ENCODE data around the gene MYO5B. TPM values are rescaled to one million over a fixed set of nuclear protein-coding genes. Genes with fewer than 3 reads are reported as not detected.

MYO5B gene
- total RNA-seq, 4 donors from 2014 or later, result 0.29 to 14.7 (median 1.2) TPM

DNA sequence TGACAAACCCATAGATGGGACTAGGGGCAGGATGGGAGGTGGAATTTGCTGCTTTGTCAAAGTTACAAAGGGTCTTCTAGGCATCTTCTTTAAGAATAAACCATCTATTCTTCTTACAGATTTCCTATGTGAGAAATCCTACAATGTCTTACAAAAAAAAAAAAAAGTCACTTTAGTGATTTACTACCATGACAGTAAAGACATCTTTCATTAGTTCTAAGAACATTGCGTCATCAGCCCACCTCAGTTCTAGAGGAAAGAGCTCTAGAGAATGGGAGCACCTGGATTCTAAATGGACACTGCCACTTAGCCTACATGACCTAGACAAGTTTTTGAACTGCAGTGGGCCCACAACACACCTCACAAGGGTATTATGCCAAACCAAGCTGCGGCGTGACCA is 172.0 kb downstream of the MYO5B start:
- TF ChIP-seq, protein P1, sequence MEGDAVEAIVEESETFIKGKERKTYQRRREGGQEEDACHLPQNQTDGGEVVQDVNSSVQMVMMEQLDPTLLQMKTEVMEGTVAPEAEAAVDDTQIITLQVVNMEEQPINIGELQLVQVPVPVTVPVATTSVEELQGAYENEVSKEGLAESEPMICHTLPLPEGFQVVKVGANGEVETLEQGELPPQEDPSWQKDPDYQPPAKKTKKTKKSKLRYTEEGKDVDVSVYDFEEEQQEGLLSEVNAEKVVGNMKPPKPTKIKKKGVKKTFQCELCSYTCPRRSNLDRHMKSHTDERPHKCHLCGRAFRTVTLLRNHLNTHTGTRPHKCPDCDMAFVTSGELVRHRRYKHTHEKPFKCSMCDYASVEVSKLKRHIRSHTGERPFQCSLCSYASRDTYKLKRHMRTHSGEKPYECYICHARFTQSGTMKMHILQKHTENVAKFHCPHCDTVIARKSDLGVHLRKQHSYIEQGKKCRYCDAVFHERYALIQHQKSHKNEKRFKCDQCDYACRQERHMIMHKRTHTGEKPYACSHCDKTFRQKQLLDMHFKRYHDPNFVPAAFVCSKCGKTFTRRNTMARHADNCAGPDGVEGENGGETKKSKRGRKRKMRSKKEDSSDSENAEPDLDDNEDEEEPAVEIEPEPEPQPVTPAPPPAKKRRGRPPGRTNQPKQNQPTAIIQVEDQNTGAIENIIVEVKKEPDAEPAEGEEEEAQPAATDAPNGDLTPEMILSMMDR (IDR thresholded peaks at IDR 0.05), result no peak
- no peak for TF ChIP-seq POLR2A (IDR thresholded peaks at IDR 0.05)
- intact Hi-C loops (cut with DNase I; ENCODE audit: low total_unique reads), result no loop called here
- no peaks in the 10 kb centered on the region for H3K4me1 ChIP-seq
- no peak for DNase-seq
- no peaks in the 10 kb centered on the region for H3K27me3 ChIP-seq
- no peak overlapping the region for H3K27ac ChIP-seq
- no peaks in the 10 kb centered on the region for H3K36me3 ChIP-seq
- no peaks in the 10 kb centered on the region for H3K9me3 ChIP-seq
- H3K4me3 ChIP-seq, result no peak overlapping the region

DNA sequence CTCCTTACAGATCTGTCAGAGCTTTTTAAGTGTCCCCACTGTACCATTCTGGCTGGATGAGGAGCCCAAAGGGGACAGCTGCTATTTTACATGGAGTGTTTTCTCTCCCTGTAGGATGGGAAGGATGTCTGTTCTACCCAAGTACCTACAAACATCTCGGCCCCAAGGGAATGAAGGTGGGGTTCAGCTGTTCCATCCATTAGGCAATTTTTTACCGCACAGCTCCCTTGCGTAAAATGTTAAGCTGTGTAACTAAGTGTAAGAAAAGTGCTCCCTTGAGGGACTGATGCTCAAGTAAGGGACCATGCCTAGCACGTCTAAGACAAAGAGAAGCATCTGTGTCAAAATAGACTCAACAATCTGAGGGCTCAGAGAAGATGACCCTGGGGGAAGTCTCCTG is 180.3 kb downstream of the MYO5B start:
- H3K4me3 ChIP-seq, result no peak overlapping the region
- no peaks in the 10 kb centered on the region for H3K9me3 ChIP-seq
- intact Hi-C loops (cut with DNase I; ENCODE audit: low total_unique reads), result no loop called here
- H3K36me3 ChIP-seq, result no peaks in the 10 kb centered on the region
- H3K27me3 ChIP-seq, result no peaks in the 10 kb centered on the region
- no peak overlapping the region for H3K27ac ChIP-seq
- no peaks in the 10 kb centered on the region for H3K4me1 ChIP-seq
- no peak for DNase-seq
- no peak for TF ChIP-seq POLR2A (IDR thresholded peaks at IDR 0.05)
- TF ChIP-seq, protein P1 (IDR thresholded peaks at IDR 0.05), result no peak

DNA sequence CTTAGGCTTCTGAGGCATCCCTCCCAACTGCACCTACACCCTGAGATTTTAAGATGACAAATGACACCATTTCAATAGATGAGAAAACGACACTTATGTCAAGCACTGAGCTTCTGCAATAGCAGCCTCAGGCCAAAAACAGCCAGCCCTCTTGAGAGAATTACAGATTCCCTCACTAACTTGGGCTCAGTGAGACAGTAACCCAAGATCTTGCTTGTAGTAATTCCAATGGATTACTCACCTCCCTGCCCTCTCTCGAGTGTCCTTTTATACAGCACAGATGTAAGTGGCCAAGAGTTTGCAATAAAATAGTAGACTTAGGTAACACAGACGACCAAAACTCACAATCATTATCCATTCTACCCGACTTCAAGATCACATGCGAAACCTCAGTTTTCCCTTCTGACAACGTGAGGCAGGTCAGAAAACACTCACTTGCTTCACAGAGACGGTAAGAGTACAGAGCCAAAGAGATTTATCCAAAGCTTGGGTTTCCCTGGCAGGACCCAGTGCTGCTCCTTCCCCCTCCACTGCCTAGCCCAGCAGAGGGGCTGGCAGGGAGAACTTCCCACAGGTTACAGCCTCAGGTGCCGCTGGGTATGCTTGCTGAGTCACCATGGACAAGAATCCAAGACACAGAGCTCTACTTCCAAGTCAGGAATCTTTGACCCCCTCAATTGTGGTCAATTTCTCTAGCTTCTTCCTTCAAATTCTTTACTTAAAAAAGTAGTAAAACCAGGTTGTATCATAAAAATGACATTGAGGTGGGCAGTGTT is 181.4 kb downstream of the MYO5B start:
- no peak for DNase-seq
- intact Hi-C loops (cut with DNase I; ENCODE audit: low total_unique reads), result no loop called here
- TF ChIP-seq, protein P1 (IDR thresholded peaks at IDR 0.05), result no peak
- no peak for TF ChIP-seq POLR2A (IDR thresholded peaks at IDR 0.05)
- Histone ChIP-seq H3K9me3 (no peaks in the 10 kb centered on the region), H3K27me3 (no peaks in the 10 kb centered on the region), H3K36me3 (no peaks in the 10 kb centered on the region), H3K4me1 (no peaks in the 10 kb centered on the region), H3K4me3 (no peak overlapping the region), H3K27ac (no peak overlapping the region)

DNA sequence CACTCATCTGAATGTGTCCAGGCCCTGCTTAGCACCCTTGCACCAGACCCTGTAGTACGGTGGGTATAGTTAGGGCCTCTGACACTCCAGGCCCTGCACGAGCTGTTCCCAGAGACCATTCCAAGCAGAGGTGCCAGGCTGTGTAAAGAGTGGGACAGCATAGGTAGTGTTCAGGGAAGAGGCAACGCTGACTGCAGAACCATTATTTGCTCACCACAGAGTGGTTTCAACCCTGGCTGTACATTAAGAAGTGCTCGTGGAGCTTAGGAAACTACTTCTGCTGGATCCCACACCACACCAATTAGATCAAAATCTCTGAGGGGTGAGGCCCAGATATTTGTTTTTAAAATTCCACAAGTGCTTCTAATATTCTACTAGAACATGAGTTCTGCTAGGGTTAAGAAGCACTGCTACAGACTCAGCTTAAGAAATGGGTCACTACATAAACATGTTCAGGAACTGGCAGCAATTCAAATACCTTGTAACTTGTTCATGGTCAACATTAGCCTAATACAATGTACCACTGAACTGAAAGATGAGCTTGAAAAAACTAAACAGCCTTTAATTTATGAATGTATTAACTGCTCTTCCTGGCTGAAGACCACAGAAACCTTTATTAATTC is 183.0 kb downstream of the MYO5B start:
- no peak overlapping the region for H3K4me3 ChIP-seq
- no peaks in the 10 kb centered on the region for H3K4me1 ChIP-seq
- no peak overlapping the region for H3K27ac ChIP-seq
- TF ChIP-seq, protein P1 (IDR thresholded peaks at IDR 0.05), result no peak
- TF ChIP-seq POLR2A (IDR thresholded peaks at IDR 0.05), result no peak
- H3K9me3 ChIP-seq, result no peaks in the 10 kb centered on the region
- intact Hi-C loops (cut with DNase I; ENCODE audit: low total_unique reads), result no loop called here
- DNase-seq, result no peak
- H3K36me3 ChIP-seq, result no peaks in the 10 kb centered on the region
- no peaks in the 10 kb centered on the region for H3K27me3 ChIP-seq

DNA sequence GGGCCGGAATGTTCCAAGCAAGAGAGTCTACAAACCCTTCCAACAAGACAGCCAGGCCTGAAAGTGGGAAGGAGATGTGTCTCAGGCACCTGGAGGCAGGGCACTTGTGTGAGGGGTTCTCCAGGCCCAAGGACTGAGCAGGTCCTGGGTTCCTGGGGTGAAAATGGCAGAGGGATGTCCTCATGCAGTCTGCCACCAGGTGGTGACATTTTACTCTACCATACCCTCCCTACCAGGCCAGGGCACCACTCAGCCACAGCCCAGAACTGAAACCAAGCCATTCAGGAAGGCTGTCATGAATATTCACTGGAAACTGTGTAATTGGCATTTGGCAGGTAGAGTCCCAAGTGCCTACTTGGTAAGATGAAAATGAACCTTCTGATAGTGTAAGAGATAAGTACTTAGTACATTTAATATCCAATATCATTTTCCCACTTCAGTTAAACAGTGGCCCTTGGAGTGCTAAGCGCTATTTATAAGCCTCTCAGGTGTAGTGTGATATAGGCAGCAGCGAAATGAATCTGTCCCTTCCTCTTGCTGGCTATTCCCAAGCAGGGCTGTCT is 185.1 kb downstream of the MYO5B start:
- no peak for DNase-seq
- TF ChIP-seq POLR2A (IDR thresholded peaks at IDR 0.05), result no peak
- TF ChIP-seq, protein P1 (IDR thresholded peaks at IDR 0.05), result no peak
- intact Hi-C loops (cut with DNase I; ENCODE audit: low total_unique reads), result no loop called here
- Histone ChIP-seq H3K27ac (no peak overlapping the region), H3K27me3 (no peaks in the 10 kb centered on the region), H3K9me3 (no peaks in the 10 kb centered on the region), H3K36me3 (no peaks in the 10 kb centered on the region), H3K4me3 (no peak overlapping the region), H3K4me1 (no peaks in the 10 kb centered on the region)
